Neural progenitor cell (in vitro differentiated cells): ENCODE data around the gene OGFOD2. TPM values are rescaled to one million over a fixed set of nuclear protein-coding genes. Genes with fewer than 3 reads are reported as not detected.

Experiments
- DNase-seq: peaks from one replicate; pipeline ENCODE4 v3.0.0-alpha.2; 2016; ENCODE audit warnings: low spot score
- H2AFZ ChIP-seq: fragments of 200-600 bp; sonication (generic); replicated peaks from 2 replicates; pipeline ENCODE4 v1.6.1; 2016; ENCODE audit warnings: antibody characterized with exemption
- H3F3A ChIP-seq: fragments of 200-600 bp; sonication (generic); 2 replicates; pipeline ENCODE4 v1.6.1; 2016; ENCODE audit warnings: antibody characterized with exemption, low read depth
- H3K27ac ChIP-seq: fragments of 200-600 bp; sonication (generic); 2 replicates; pipeline ENCODE4 v1.5.1; 2016; ENCODE audit warnings: mild to moderate bottlenecking
- H3K27me3 ChIP-seq: fragments of 200-600 bp; sonication (generic); 2 replicates; pipeline ENCODE4 v1.6.1; 2016; ENCODE audit warnings: mild to moderate bottlenecking, moderate library complexity
- H3K36me3 ChIP-seq: fragments of 200-600 bp; sonication (generic); 2 replicates; pipeline ENCODE4 v1.5.1; 2016
- H3K4me1 ChIP-seq: fragments of 200-600 bp; sonication (generic); 2 replicates; pipeline ENCODE4 v1.6.1; 2016; ENCODE audit warnings: mixed run types
- H3K4me2 ChIP-seq: fragments of 200-600 bp; sonication (generic); 2 replicates; pipeline ENCODE4 v1.6.1; 2016
- H3K4me3 ChIP-seq: fragments of 200-600 bp; sonication (generic); 2 replicates; pipeline ENCODE4 v1.5.1; 2016
- H3K79me2 ChIP-seq: fragments of 200-600 bp; sonication (generic); 2 replicates; pipeline ENCODE4 v1.6.1; 2016; ENCODE audit warnings: low read depth
- H3K9ac ChIP-seq: fragments of 200-600 bp; sonication (generic); 2 replicates; pipeline ENCODE4 v1.6.1; 2016
- H3K9me3 ChIP-seq: fragments of 200-600 bp; sonication (generic); 2 replicates; pipeline ENCODE4 v1.5.1; 2016; ENCODE audit warnings: low read depth
- H4K20me1 ChIP-seq: fragments of 200-600 bp; sonication (generic); 2 replicates; pipeline ENCODE4 v1.6.1; 2016; ENCODE audit warnings: low read depth
- H3K27ac Mint-ChIP-seq: 3 replicates; pipeline ENCODE4 v1.8.0; 2021; ENCODE audit warnings: mixed read lengths
- H3K27me3 Mint-ChIP-seq: 2 replicates; pipeline ENCODE4 v1.8.0; 2022; ENCODE audit warnings: low read depth, mild to moderate bottlenecking, inconsistent platforms, moderate library complexity, mixed read lengths; ENCODE audit not compliant: insufficient read depth
- H3K36me3 Mint-ChIP-seq: 3 replicates; pipeline ENCODE4 v1.8.0; 2021; ENCODE audit warnings: mixed read lengths
- H3K4me1 Mint-ChIP-seq: 3 replicates; pipeline ENCODE4 v1.8.0; 2021; ENCODE audit warnings: mixed read lengths
- H3K4me3 Mint-ChIP-seq: 3 replicates; pipeline ENCODE4 v1.8.0; 2021; ENCODE audit warnings: mild to moderate bottlenecking, moderate library complexity, mixed read lengths
- H3K9me3 Mint-ChIP-seq: 3 replicates; pipeline ENCODE4 v1.8.0; 2020; ENCODE audit warnings: mixed read lengths
- CTCF ChIP-seq: fragments of 200-600 bp; sonication (generic); IDR thresholded peaks from 2 replicates; pipeline ENCODE4 v1.5.1; 2017; ENCODE audit warnings: antibody characterized with exemption, mild to moderate bottlenecking
- EZH2 ChIP-seq: fragments of 200-600 bp; sonication (generic); IDR thresholded peaks from 2 replicates; pipeline ENCODE4 v1.6.1; 2017; ENCODE audit warnings: antibody characterized with exemption, mild to moderate bottlenecking, moderate library complexity
- EZH2phosphoT487 ChIP-seq: fragments of 200-600 bp; sonication (generic); IDR thresholded peaks from 2 replicates; pipeline ENCODE4 v1.6.1; 2017; ENCODE audit warnings: antibody characterized with exemption
- total RNA-seq: library from RNA; depleted of rRNA; stranded (reverse); fragments of >200 nt; gene quantifications from 2 replicates; pipeline ENCODE4 v1.2.3, GENCODE V29; 2015; ENCODE audit warnings: low replicate concordance

The OGFOD2 gene
- total RNA-seq, 1 donor from 2014 or later, result 9.9 TPM

- Histone ChIP-seq H3K4me3 (peak overlapping the region; percentile 92), H3K36me3 (no peaks in the 10 kb centered on the region), H3K9ac (peak overlapping the region; percentile 80), H3K27ac (no peak overlapping the region), H2AFZ (no peak overlapping the region), H3F3A (no peaks in the 10 kb centered on the region), H3K9me3 (no peaks in the 10 kb centered on the region), H3K79me2 (peaks cover 28% of the 10 kb centered on the region), H4K20me1 (peaks cover 20% of the 10 kb centered on the region), H3K4me2 (peak overlapping the region; percentile 95), H3K27me3 (no peaks in the 10 kb centered on the region), H3K4me1 (peaks cover 13% of the 10 kb centered on the region)
- no peak overlapping the region for H3K27ac Mint-ChIP-seq
- peaks cover 1% of the 10 kb centered on the region for H3K27me3 Mint-ChIP-seq
- H3K4me1 Mint-ChIP-seq, result peaks cover 47% of the 10 kb centered on the region
- peak overlapping the region; percentile 91 for H3K4me3 Mint-ChIP-seq
- H3K9me3 Mint-ChIP-seq, result no peaks in the 10 kb centered on the region
- H3K36me3 Mint-ChIP-seq, result peaks cover 4% of the 10 kb centered on the region
- no peak for DNase-seq
- TF ChIP-seq EZH2phosphoT487 (no peak), CTCF (no peak), EZH2 (no peak)
Measured at GRCh38 chr12:122981587-122982476, 6.8 kb downstream of the OGFOD2 start.

- Mint-ChIP-seq H3K27me3 (peaks cover 2% of the 10 kb centered on the region), H3K9me3 (no peaks in the 10 kb centered on the region), H3K27ac (no peak overlapping the region), H3K36me3 (peaks cover 4% of the 10 kb centered on the region), H3K4me3 (peak overlapping the region; percentile 91), H3K4me1 (peaks cover 47% of the 10 kb centered on the region)
- DNase-seq, result no peak
- peaks cover 28% of the 10 kb centered on the region for H3K79me2 ChIP-seq
- peak overlapping the region; percentile 95 for H3K4me2 ChIP-seq
- no peak overlapping the region for H2AFZ ChIP-seq
- H3K27ac ChIP-seq, result no peak overlapping the region
- H3K4me3 ChIP-seq, result no peak overlapping the region
- H3K27me3 ChIP-seq, result no peaks in the 10 kb centered on the region
- peaks cover 13% of the 10 kb centered on the region for H3K4me1 ChIP-seq
- no peaks in the 10 kb centered on the region for H3K9me3 ChIP-seq
- H3K36me3 ChIP-seq, result no peaks in the 10 kb centered on the region
- H3K9ac ChIP-seq, result no peak overlapping the region
- TF ChIP-seq CTCF (no peak), EZH2 (no peak), EZH2phosphoT487 (no peak)
- H3F3A ChIP-seq, result no peaks in the 10 kb centered on the region
- H4K20me1 ChIP-seq, result peaks cover 20% of the 10 kb centered on the region
Measured at GRCh38 chr12:122982477-122982815, 7.4 kb downstream of the OGFOD2 start.

GRCh38 chr12:122982963-122983788 is 8.1 kb downstream of the OGFOD2 start:
- Histone ChIP-seq H3K9me3 (no peaks in the 10 kb centered on the region), H3K9ac (no peak overlapping the region), H3K4me2 (no peak overlapping the region), H3K4me1 (peaks cover 13% of the 10 kb centered on the region), H3K36me3 (no peaks in the 10 kb centered on the region), H3F3A (no peaks in the 10 kb centered on the region), H2AFZ (no peak overlapping the region), H3K27ac (no peak overlapping the region), H3K79me2 (peaks cover 28% of the 10 kb centered on the region), H3K27me3 (no peaks in the 10 kb centered on the region), H3K4me3 (no peak overlapping the region), H4K20me1 (peaks cover 20% of the 10 kb centered on the region)
- TF ChIP-seq EZH2phosphoT487, result no peak
- no peak for TF ChIP-seq EZH2
- no peak for TF ChIP-seq CTCF
- Mint-ChIP-seq H3K4me1 (peaks cover 44% of the 10 kb centered on the region), H3K9me3 (no peaks in the 10 kb centered on the region), H3K4me3 (peak overlapping the region; percentile 73), H3K27ac (peak overlapping the region; percentile 72), H3K27me3 (peaks cover 2% of the 10 kb centered on the region), H3K36me3 (peaks cover 3% of the 10 kb centered on the region)
- no peak for DNase-seq
